ENCODE data around the gene LRRC8B.
A peak's percentile ranks its signal among the peaks of the same experiment; 100 is the strongest.

The LRRC8B gene

DNA sequence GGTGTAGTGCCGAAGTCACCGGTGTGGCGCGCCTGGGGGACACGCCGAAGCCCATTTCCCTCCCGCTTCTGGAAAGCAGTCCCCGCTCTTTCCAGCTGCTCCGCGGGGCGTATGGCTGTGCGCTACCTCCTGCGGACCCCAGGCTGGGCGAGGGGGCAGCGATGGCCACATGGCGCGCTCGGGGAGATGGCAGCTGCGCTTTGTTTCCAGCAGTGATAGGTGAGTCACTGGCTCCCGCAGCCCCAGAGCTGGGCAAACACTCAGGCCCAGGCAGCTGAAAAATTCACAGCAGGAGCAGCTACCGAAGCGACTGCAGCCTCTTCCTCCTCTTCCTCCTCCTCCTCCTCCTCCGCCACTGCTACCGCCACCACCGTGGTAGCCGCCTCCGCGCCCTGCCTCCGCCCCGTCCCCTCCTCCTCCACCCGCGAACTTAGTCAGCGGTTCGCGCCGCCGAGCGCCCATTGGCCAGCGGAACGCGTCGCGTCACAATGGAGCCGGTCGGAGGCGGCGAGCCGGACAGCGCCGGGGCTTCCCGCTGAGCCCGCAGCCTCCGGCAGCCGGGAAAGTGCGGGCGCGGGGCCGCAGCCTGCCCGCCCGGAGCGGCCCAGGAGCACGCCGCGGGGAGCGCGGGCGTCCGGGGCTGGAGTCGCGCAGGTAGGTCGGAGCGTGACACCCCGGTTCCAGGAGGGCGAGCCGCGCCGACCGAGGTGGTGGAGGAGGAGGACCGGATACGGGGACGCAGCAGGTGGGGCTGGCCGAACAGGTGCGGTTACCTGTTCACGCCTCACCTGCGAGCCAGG is at the start of gene LRRC8B:
LRRC8B (plus strand) TSS at position 461 of the 800 bp plus-strand sequence. CDS start 57,822 bp downstream, outside the sequence.
- no peaks in the 10 kb centered on the region for H3K9me3 ChIP-seq (ENCODE audit: insufficient read depth, low read length)
- TF ChIP-seq, protein P1, sequence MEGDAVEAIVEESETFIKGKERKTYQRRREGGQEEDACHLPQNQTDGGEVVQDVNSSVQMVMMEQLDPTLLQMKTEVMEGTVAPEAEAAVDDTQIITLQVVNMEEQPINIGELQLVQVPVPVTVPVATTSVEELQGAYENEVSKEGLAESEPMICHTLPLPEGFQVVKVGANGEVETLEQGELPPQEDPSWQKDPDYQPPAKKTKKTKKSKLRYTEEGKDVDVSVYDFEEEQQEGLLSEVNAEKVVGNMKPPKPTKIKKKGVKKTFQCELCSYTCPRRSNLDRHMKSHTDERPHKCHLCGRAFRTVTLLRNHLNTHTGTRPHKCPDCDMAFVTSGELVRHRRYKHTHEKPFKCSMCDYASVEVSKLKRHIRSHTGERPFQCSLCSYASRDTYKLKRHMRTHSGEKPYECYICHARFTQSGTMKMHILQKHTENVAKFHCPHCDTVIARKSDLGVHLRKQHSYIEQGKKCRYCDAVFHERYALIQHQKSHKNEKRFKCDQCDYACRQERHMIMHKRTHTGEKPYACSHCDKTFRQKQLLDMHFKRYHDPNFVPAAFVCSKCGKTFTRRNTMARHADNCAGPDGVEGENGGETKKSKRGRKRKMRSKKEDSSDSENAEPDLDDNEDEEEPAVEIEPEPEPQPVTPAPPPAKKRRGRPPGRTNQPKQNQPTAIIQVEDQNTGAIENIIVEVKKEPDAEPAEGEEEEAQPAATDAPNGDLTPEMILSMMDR (IDR thresholded peaks at IDR 0.05; ENCODE audit: insufficient read depth, low read length, poor library complexity, severe bottlenecking): no peak
- no peak for TF ChIP-seq EZH2phosphoT487 (conservative IDR thresholded peaks at IDR 0.05; ENCODE audit: low read length)
- H3K27me3 ChIP-seq (ENCODE audit: low read length): no peaks in the 10 kb centered on the region
- no peaks in the 10 kb centered on the region for H4K20me1 ChIP-seq (ENCODE audit: low read depth, low read length)
- H3K27ac ChIP-seq (ENCODE audit: low read depth, low read length): peak within 1 kb of the TSS; percentile 46
- no peaks in the 10 kb centered on the region for H3K9me2 ChIP-seq (replicated peaks; ENCODE audit: insufficient read depth, low read length)
- peak within 1 kb of the TSS; percentile 91 for H3K4me2 ChIP-seq (ENCODE audit: low read depth, low read length, poor library complexity, severe bottlenecking)
- peak within 1 kb of the TSS; percentile 88 for H3K4me3 ChIP-seq (ENCODE audit: insufficient read depth, low read length, poor library complexity, severe bottlenecking)
- H3K79me2 ChIP-seq (ENCODE audit: insufficient read depth, low read length): peaks cover 34% of the 10 kb centered on the region
- H3K36me3 ChIP-seq (ENCODE audit: low read length): peaks cover 9% of the 10 kb centered on the region; the same call in 1 of the 2 replicates
- H2AFZ ChIP-seq (ENCODE audit: low read depth, low read length, severe bottlenecking): peak within 1 kb of the TSS; percentile 89
- H3F3A ChIP-seq (ENCODE audit: insufficient read depth): peaks cover 12% of the 10 kb centered on the region
- H3K9ac ChIP-seq (ENCODE audit: low read length): peak within 1 kb of the TSS; percentile 81

DNA sequence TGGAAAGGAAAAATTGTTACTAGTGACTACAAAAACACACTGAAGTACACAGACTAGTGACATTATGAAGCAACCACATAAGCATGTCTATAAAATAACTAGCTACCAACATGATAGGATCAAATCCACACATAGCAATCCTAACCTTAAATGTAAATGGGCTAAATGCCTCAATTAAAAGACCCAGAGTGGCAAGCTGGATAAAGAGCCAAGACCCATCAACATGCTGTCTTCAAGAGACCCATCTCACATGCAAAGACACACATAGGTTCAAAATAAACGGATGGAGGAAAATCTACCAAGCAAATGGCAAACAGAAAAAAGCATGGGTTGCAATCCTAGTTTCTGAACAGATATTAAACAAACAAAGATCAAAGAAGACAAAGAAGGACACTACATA is 49.4 kb upstream of the LRRC8B start:
- TF ChIP-seq EZH2phosphoT487 (conservative IDR thresholded peaks at IDR 0.05; ENCODE audit: low read length): no peak
- Histone ChIP-seq H3K36me3 (ENCODE audit: low read length) (no peaks in the 10 kb centered on the region), H3K4me2 (ENCODE audit: low read depth, low read length, poor library complexity, severe bottlenecking) (no peak overlapping the region), H3K27me3 (ENCODE audit: low read length) (no peaks in the 10 kb centered on the region), H3K9ac (ENCODE audit: low read length) (no peak overlapping the region), H3K27ac (ENCODE audit: low read depth, low read length) (no peak overlapping the region), H4K20me1 (ENCODE audit: low read depth, low read length) (no peaks in the 10 kb centered on the region), H3K9me3 (ENCODE audit: insufficient read depth, low read length) (no peaks in the 10 kb centered on the region), H3K4me3 (ENCODE audit: insufficient read depth, low read length, poor library complexity, severe bottlenecking) (no peak overlapping the region), H3F3A (ENCODE audit: insufficient read depth) (no peaks in the 10 kb centered on the region), H3K79me2 (ENCODE audit: insufficient read depth, low read length) (no peaks in the 10 kb centered on the region), H3K9me2 (replicated peaks; ENCODE audit: insufficient read depth, low read length) (no peaks in the 10 kb centered on the region), H2AFZ (ENCODE audit: low read depth, low read length, severe bottlenecking) (no peak overlapping the region)

DNA sequence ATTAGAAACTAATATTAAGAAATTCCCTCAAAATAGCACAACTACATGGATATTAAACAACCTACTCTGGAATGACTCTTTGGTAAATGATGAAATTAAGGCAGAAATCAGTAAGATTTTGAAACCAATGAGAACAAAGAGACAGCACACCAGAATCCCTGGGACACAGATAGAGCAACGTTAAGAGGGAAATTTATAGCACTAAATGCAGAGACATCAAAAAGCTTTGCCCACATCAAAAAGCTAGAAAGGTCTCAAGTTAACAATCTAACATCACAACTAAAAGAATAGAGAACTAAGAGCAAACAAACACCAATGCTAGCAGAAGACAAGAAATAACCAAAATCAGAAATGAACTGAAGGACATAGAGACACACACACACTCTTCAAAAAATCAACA is 48.6 kb upstream of the LRRC8B start:
- no peak for TF ChIP-seq EZH2phosphoT487 (conservative IDR thresholded peaks at IDR 0.05; ENCODE audit: low read length)
- TF ChIP-seq, protein P1 (IDR thresholded peaks at IDR 0.05; ENCODE audit: insufficient read depth, low read length, poor library complexity, severe bottlenecking): no peak
- Histone ChIP-seq H3K79me2 (ENCODE audit: insufficient read depth, low read length) (no peaks in the 10 kb centered on the region), H3F3A (ENCODE audit: insufficient read depth) (no peaks in the 10 kb centered on the region), H4K20me1 (ENCODE audit: low read depth, low read length) (no peaks in the 10 kb centered on the region), H3K27ac (ENCODE audit: low read depth, low read length) (no peak overlapping the region), H2AFZ (ENCODE audit: low read depth, low read length, severe bottlenecking) (no peak overlapping the region), H3K4me3 (ENCODE audit: insufficient read depth, low read length, poor library complexity, severe bottlenecking) (no peak overlapping the region), H3K4me2 (ENCODE audit: low read depth, low read length, poor library complexity, severe bottlenecking) (no peak overlapping the region), H3K9me3 (ENCODE audit: insufficient read depth, low read length) (no peaks in the 10 kb centered on the region), H3K9ac (ENCODE audit: low read length) (no peak overlapping the region), H3K36me3 (ENCODE audit: low read length) (no peaks in the 10 kb centered on the region), H3K27me3 (ENCODE audit: low read length) (no peaks in the 10 kb centered on the region), H3K9me2 (replicated peaks; ENCODE audit: insufficient read depth, low read length) (no peaks in the 10 kb centered on the region)

Measured in SU-DHL-6 (cell line).